Left lung (tissue), 10 donors: ENCODE data around the gene POC1A. TPM values are rescaled to one million over a fixed set of nuclear protein-coding genes. Genes with fewer than 3 reads are reported as not detected.
"Not testable (repeated sequence)": the region's sequence is repeated elsewhere in the genome, so short reads cannot be mapped to it uniquely, and the experiment has no call there.

ENCODE experiments used
- ATAC-seq: fragments of 200-7000 bp; cut with Tn5 transposase; one replicate; pipeline ENCODE4 v1.9.1; 2020; ENCODE audit warnings: moderate library complexity
- DNase-seq, 4 donors: peaks; one replicate each; pipeline ENCODE4 v3.0.0-alpha.2; 2013 to 2020
- H3K27ac ChIP-seq, 2 donors: fragments of 200-600 bp; sonication (generic) in 1 of 2; one replicate each; pipeline versions ENCODE4 v1.5.0 to v1.8.0; 2020 to 2021
- H3K27me3 ChIP-seq, 2 donors: fragments of 200-600 bp; sonication (generic) in 1 of 2; one replicate each; pipeline versions ENCODE4 v1.5.0 to v1.8.0; 2020 to 2021
- H3K36me3 ChIP-seq, 2 donors: fragments of 200-600 bp; sonication (generic) in 1 of 2; one replicate each; pipeline versions ENCODE4 v1.5.0 to v1.8.0; 2020 to 2021
- H3K4me1 ChIP-seq, 2 donors: fragments of 200-600 bp; one replicate each; pipeline ENCODE4 v1.8.0; 2021
- H3K4me3 ChIP-seq, 2 donors: fragments of 200-600 bp; sonication (generic) in 1 of 2; one replicate each; pipeline versions ENCODE4 v1.5.0 to v1.8.0; 2020 to 2021; ENCODE audit warnings: mild to moderate bottlenecking in 1 of 2
- H3K9me3 ChIP-seq, 2 donors: fragments of 200-600 bp; sonication (generic) in 1 of 2; one replicate each; pipeline versions ENCODE4 v1.5.0 to v1.8.0; 2020 to 2021
- CTCF ChIP-seq, 2 donors: fragments of 200-600 bp; sonication (generic) in 1 of 2; IDR thresholded peaks; one replicate each; pipeline versions ENCODE4 v1.5.0 to v1.8.0; 2021; ENCODE audit warnings: antibody characterized with exemption in 2 of 2
- intact Hi-C, 2 donors: fragments of 100-400 bp; cut with DNase I; formaldehyde crosslinking; loops; one replicate each; pipeline versions ENCODE4 v1.11.2 to v1.14.2; 2022
- polyA plus RNA-seq, 6 donors: library from polyadenylated mRNA; unstranded; fragments of 120-200 nt; gene quantifications; one replicate each; pipeline ENCODE4 v1.2.1, GENCODE V29; 2013; ENCODE audit not compliant: insufficient read length in 6 of 6
- total RNA-seq, 2 donors: library from RNA; stranded (reverse); fragmentation: NEBNext Ultra II Directional; extraction: Animal tissue kit (Norgen Biotek cat#: 25700); gene quantifications; one replicate each; pipeline ENCODE4 v1.2.1, GENCODE V29; 2021
- donor health status: DM: no; HTN: yes; CAD: no.
- donor health status: DM: no; HTN: no; CAD: no.

POC1A gene
- total and polyA plus RNA-seq, 8 donors: 5.3 to 16.5 (median 8.3) TPM

- Histone ChIP-seq H3K4me1 (peaks cover 0 to 4% of the 10 kb centered on the region in 2 donors), H3K27ac (no peak overlapping the region), H3K9me3 (no peaks in the 10 kb centered on the region), H3K36me3 (no peaks in the 10 kb centered on the region), H3K4me3 (no peak overlapping the region), H3K27me3 (no peaks in the 10 kb centered on the region)
- no peak for TF ChIP-seq CTCF (IDR thresholded peaks at IDR 0.05)
- ATAC-seq: no peak
- intact Hi-C loops: no loop called here
- no peak for DNase-seq
These were observed 24.3 kb upstream of the POC1A start for GRCh38 chr3:52178537-52178936.

GRCh38 chr3:52178126-52178525 lies 23.9 kb upstream of the POC1A start:
- H3K4me3 ChIP-seq, H3K4me1 ChIP-seq, H3K27ac ChIP-seq, H3K9me3 ChIP-seq, H3K36me3 ChIP-seq, DNase-seq, intact Hi-C loops, H3K27me3 ChIP-seq, ATAC-seq: not testable (repeated sequence)

- TF ChIP-seq CTCF (IDR thresholded peaks at IDR 0.05): no peak
- H3K27me3 ChIP-seq: no peaks in the 10 kb centered on the region
- no peaks in the 10 kb centered on the region for H3K36me3 ChIP-seq
- no peaks in the 10 kb centered on the region for H3K9me3 ChIP-seq
- no peak overlapping the region for H3K4me3 ChIP-seq
- no peak overlapping the region for H3K27ac ChIP-seq
- intact Hi-C loops: no loop called here
- peaks cover 0 to 4% of the 10 kb centered on the region in 2 donors for H3K4me1 ChIP-seq
- ATAC-seq (peak; percentile 58), DNase-seq (peak in 1 of 4 donors; percentile 48)
These were observed 23.4 kb upstream of the POC1A start for GRCh38 chr3:52177701-52178042.

GRCh38 chr3:52176951-52177700 lies 22.9 kb upstream of the POC1A start:
- peaks cover 0 to 4% of the 10 kb centered on the region in 2 donors for H3K4me1 ChIP-seq
- H3K9me3 ChIP-seq: no peaks in the 10 kb centered on the region
- no peak overlapping the region for H3K27ac ChIP-seq
- no peaks in the 10 kb centered on the region for H3K27me3 ChIP-seq
- ATAC-seq (peak; percentile 80), DNase-seq (peak in 1 of 4 donors; percentile 44)
- H3K4me3 ChIP-seq: no peak overlapping the region
- no peaks in the 10 kb centered on the region for H3K36me3 ChIP-seq
- no peak for TF ChIP-seq CTCF (IDR thresholded peaks at IDR 0.05)
- intact Hi-C loops: no loop called here

- TF ChIP-seq CTCF (IDR thresholded peaks at IDR 0.05): no peak
- DNase-seq: no peak
- Histone ChIP-seq H3K4me3 (no peak overlapping the region), H3K9me3 (no peaks in the 10 kb centered on the region), H3K4me1 (peaks cover 0 to 4% of the 10 kb centered on the region in 2 donors), H3K27ac (no peak overlapping the region), H3K27me3 (no peaks in the 10 kb centered on the region), H3K36me3 (no peaks in the 10 kb centered on the region)
- no peak for ATAC-seq
- intact Hi-C loops: no loop called here
These were observed 22.0 kb upstream of the POC1A start for GRCh38 chr3:52176180-52176752.
